Thymus (tissue), 11 donors: ENCODE data around the gene BRINP2. TPM values are rescaled to one million over a fixed set of nuclear protein-coding genes. Genes with fewer than 3 reads are reported as not detected.

ENCODE experiments used
- DNase-seq, 9 donors: peaks; one replicate each; pipeline ENCODE4 v3.0.0-alpha.2; 2013; ENCODE audit warnings: low spot score in 9 of 9, low read depth in 6 of 9, missing footprints in 1 of 9
- H3K27ac ChIP-seq, 2 donors: one replicate each; pipeline ENCODE4 v1.5.1; 2013; ENCODE audit warnings: control low read depth in 1 of 2, low read depth in 1 of 2, low read length in 1 of 2, mild to moderate bottlenecking in 1 of 2, moderate library complexity in 1 of 2
- H3K27me3 ChIP-seq, 2 donors: one replicate each; pipeline ENCODE4 v1.5.1; 2013; ENCODE audit warnings: low read length in 1 of 2; ENCODE audit not compliant: control insufficient read depth in 2 of 2, insufficient read depth in 1 of 2
- H3K36me3 ChIP-seq, 2 donors: one replicate each; pipeline ENCODE4 v1.5.1; 2013; ENCODE audit warnings: low read length in 1 of 2, mild to moderate bottlenecking in 1 of 2, moderate library complexity in 1 of 2; ENCODE audit not compliant: control insufficient read depth in 2 of 2, insufficient read depth in 2 of 2
- H3K4me1 ChIP-seq, 2 donors: one replicate each; pipeline ENCODE4 v1.5.1; 2013; ENCODE audit warnings: low read length in 2 of 2; ENCODE audit not compliant: control insufficient read depth in 2 of 2, insufficient read depth in 2 of 2
- H3K4me3 ChIP-seq, 2 donors: one replicate each; pipeline ENCODE4 v1.5.1; 2013; ENCODE audit warnings: low read length in 2 of 2, control low read depth in 1 of 2, mild to moderate bottlenecking in 1 of 2
- H3K9me3 ChIP-seq, 2 donors: one replicate each; pipeline ENCODE4 v1.5.1; 2013; ENCODE audit warnings: low read length in 1 of 2, mild to moderate bottlenecking in 1 of 2; ENCODE audit not compliant: control insufficient read depth in 2 of 2, insufficient read depth in 1 of 2
- WGBS: extraction: QIAGEN DNeasy Blood & Tissue Kit; methylation state at CpG from one replicate; pipeline ENCODE4 v1.1.7; 2013; 5-methylcytosine and 5-hydroxymethylcytosine counted together
- polyA plus RNA-seq: library from polyadenylated mRNA; stranded (reverse); fragments of 200-250 nt; gene quantifications from one replicate; pipeline ENCODE4 v1.2.3, GENCODE V29; 2013
- total RNA-seq: library from RNA; stranded (reverse); fragments of 120-200 nt; gene quantifications from one replicate; pipeline ENCODE4 v1.2.4, GENCODE V29; 2013
- donor health status: healthy.

The BRINP2 gene
- total and polyA plus RNA-seq, 2 donors, result 0.09 to 0.23 TPM

DNA sequence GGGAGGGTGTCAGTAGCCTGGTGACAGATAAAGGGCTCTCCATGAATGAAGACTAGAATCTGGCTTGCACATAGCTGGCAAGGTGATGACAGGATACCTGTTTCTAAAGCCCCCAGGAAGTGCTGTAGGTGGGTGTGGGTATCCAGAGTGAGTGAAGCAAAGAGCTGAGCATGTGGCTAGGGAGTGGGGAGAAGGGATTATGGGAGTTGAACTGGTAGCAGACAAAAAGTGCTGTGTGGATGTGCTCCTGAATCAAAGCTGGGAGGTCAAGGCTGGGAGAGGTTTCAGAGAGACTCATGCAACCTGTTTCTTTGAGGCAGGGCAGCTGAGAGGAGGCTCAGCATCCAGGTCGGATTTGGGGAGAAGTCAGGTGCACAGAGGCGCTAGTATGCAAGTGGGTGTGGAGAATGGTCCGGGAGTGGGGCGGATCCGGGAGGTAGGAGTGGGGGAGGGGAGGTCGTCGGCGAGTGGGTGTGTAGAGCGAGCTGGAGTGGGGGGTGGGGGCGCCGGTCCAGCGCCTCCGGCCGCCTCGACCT is 6.8 kb upstream of the BRINP2 start:
- no peak for DNase-seq
- Histone ChIP-seq H3K36me3 (no peaks in the 10 kb centered on the region), H3K9me3 (no peaks in the 10 kb centered on the region), H3K4me1 (no peaks in the 10 kb centered on the region), H3K27ac (no peak overlapping the region), H3K4me3 (no peak overlapping the region), H3K27me3 (peaks cover 14 to 26% of the 10 kb centered on the region in 2 donors)
- WGBS, result 5% methylated on average over 15 of the region's 15 CpGs

DNA sequence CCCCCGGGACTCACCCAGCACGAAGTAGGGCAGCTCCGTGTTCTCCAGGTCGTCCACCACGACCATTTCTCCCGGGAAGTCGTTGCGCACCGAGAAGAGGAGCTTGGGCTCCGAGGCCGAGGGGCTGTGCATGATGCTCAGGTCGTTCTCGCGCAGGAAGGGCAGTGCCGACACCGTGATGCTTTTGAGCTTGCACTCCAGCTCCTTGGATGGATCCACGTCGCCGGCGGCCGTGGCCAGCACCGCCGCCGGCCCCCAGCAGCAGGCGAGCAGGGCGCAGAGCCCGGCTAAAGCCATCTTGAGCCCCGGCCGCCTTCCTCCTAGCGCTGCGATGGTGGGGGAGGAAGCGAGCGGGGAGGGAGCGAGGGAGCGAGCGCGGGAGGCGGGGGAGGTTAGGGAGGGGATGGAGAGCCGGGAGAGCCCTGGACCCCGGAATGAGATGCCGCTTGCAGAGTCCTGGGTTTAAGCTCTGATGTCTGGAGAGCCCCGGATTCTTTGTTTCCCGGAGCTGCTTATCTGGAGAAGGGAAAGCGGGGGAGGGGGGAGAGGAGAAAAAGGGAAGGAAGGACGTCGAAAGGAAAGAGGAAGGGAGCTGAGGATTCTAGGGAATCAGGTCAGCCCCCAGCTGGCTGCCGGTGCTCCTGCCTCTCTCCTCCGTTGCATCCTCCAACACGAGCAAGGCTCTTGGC is 6.2 kb upstream of the BRINP2 start, which contains the start of gene ASTN1:
Gene ASTN1, minus strand, starts transcription at position 333 of the 689 bp plus-strand sequence. Its CDS starts 36 bp downstream, at position 297.
- no peaks in the 10 kb centered on the region for H3K4me1 ChIP-seq
- H3K36me3 ChIP-seq, result no peaks in the 10 kb centered on the region
- no peak within 1 kb of the TSS for H3K27ac ChIP-seq
- no peak for DNase-seq
- peaks cover 14 to 26% of the 10 kb centered on the region in 2 donors for H3K27me3 ChIP-seq
- WGBS, result 4% methylated on average over 49 of the region's 49 CpGs
- H3K4me3 ChIP-seq, result no peak within 1 kb of the TSS
- no peaks in the 10 kb centered on the region for H3K9me3 ChIP-seq

GRCh38 chr1:177165069-177165439 is 5.7 kb upstream of the BRINP2 start:
- Histone ChIP-seq H3K27ac (no peak overlapping the region), H3K4me3 (no peak overlapping the region), H3K9me3 (no peaks in the 10 kb centered on the region), H3K36me3 (no peaks in the 10 kb centered on the region), H3K4me1 (no peaks in the 10 kb centered on the region), H3K27me3 (peaks cover 14 to 30% of the 10 kb centered on the region in 2 donors)
- no peak for DNase-seq
- 6% methylated on average over 9 of the region's 9 CpGs for WGBS

DNA sequence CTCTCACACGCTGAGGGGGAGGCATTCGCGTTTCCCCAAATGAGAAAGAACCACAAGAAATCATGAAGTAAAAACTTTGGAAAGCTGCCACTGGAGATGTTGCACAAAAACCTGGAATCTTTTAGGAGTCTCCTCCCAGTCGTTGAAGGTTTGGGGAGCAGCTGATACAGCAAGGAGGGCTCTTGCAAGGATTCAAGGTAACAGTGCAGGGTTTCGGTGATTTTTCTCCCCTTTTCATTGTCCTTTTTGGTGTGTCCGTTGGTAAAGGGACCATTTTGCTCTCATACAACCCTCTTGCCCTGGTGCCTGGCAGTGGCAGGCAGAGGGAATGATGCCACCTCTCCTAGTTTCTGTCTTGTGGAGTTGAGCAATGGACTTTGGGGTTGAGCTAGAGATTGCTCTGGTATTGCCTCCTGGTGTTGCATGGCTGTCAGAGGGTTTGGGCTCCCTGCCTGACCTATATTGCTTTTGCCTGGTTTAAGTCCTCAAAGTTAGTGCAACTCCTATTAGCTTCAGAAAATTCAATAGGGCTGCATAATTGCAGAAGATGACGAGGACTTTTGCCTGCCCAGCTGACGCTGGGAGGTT is 872 bp downstream of the BRINP2 start:
- 16% methylated on average over 8 of the region's 8 CpGs for WGBS
- peaks cover 6 to 32% of the 10 kb centered on the region in 2 donors for H3K27me3 ChIP-seq
- H3K27ac ChIP-seq, result no peak overlapping the region
- no peaks in the 10 kb centered on the region for H3K36me3 ChIP-seq
- no peaks in the 10 kb centered on the region for H3K9me3 ChIP-seq
- DNase-seq, result no peak
- no peak overlapping the region for H3K4me3 ChIP-seq
- peaks cover 0 to 4% of the 10 kb centered on the region in 2 donors for H3K4me1 ChIP-seq

GRCh38 chr1:177172272-177172671 is 1.5 kb downstream of the BRINP2 start:
- H3K9me3 ChIP-seq, result no peaks in the 10 kb centered on the region
- no peak for DNase-seq
- H3K4me3 ChIP-seq, result no peak overlapping the region
- H3K36me3 ChIP-seq, result no peaks in the 10 kb centered on the region
- WGBS, result 66% methylated on average over 3 of the region's 3 CpGs
- no peak overlapping the region for H3K27ac ChIP-seq
- H3K4me1 ChIP-seq, result peaks cover 0 to 4% of the 10 kb centered on the region in 2 donors
- peaks cover 6 to 31% of the 10 kb centered on the region in 2 donors for H3K27me3 ChIP-seq

- peaks cover 0 to 4% of the 10 kb centered on the region in 2 donors for H3K4me1 ChIP-seq
- no peak for DNase-seq
Measured at GRCh38 chr1:177172866-177173265, 2.1 kb downstream of the BRINP2 start.

DNA sequence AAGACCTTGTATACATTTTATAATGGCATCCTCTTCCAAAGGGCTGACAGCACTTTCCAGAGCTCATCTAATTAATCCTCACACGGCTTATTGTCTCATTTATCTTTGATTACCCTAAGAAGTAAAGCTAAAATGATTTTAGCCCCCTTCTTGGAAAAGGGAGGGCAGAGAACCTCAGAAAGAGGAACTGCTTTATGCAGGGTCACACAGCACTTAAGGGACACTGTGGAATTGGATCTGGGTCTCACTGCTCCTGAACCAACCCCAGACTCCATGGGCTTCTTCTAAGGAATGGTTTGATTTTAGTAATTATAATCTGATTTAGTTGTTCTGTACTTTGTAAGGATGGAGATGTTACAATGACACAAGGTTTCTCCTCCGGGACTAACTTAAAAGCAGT is 3.2 kb downstream of the BRINP2 start:
- H3K9me3 ChIP-seq, result no peaks in the 10 kb centered on the region
- peaks cover 0 to 4% of the 10 kb centered on the region in 2 donors for H3K4me1 ChIP-seq
- no peak for DNase-seq
- H3K36me3 ChIP-seq, result no peaks in the 10 kb centered on the region
- H3K4me3 ChIP-seq, result no peak overlapping the region
- H3K27ac ChIP-seq, result no peak overlapping the region
- H3K27me3 ChIP-seq, result peaks cover 6 to 31% of the 10 kb centered on the region in 2 donors
- WGBS, result 83% methylated on average over 2 of the region's 2 CpGs

More at GRCh38 chr1:177172866-177173265, 2.1 kb downstream of the BRINP2 start:
- H3K27me3 ChIP-seq, result peaks cover 6 to 31% of the 10 kb centered on the region in 2 donors
- H3K4me3 ChIP-seq, result no peak overlapping the region
- no peaks in the 10 kb centered on the region for H3K36me3 ChIP-seq
- 89% methylated on average over 3 of the region's 3 CpGs for WGBS
- no peaks in the 10 kb centered on the region for H3K9me3 ChIP-seq
- no peak overlapping the region for H3K27ac ChIP-seq

DNA sequence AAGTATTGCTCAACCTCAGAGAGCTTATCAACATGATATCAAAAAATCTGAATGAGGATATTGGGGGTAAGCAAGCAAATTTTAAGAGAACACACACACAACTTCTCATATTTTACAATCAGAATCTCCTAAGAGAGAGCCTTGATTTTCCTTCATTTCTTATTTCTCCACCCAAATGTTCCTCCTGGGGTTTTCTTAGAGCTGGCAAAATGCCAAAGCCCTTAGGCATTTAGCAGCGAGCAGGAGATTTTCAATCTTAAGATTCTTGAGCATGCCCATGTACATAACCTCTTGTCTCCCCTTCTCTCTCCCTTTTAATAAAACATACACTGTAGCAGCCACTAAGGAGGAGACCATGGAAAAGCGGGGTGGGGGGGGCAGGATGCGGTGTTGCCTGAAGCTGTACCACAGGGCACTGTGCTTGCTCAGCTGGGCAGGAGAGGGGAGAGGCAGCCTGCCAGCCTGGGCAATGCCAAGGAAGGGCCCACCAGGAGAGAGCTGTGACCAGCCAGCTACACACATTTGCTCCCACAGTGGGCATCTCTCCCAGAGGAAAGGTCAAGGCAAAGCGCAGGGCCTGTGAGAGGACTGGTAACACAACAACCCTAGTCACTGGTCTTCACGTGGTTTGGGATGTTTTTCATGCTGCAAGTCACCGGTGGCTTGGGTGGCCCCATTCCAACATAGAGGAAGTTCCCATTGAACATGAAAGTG is 4.3 kb downstream of the BRINP2 start:
- H3K27me3 ChIP-seq, result peaks cover 6 to 27% of the 10 kb centered on the region in 2 donors
- 85% methylated on average over 6 of the region's 6 CpGs for WGBS
- no peaks in the 10 kb centered on the region for H3K9me3 ChIP-seq
- H3K4me1 ChIP-seq, result peaks cover 0 to 4% of the 10 kb centered on the region in 2 donors
- H3K4me3 ChIP-seq, result no peak overlapping the region
- no peak for DNase-seq
- H3K36me3 ChIP-seq, result no peaks in the 10 kb centered on the region
- no peak overlapping the region for H3K27ac ChIP-seq

DNA sequence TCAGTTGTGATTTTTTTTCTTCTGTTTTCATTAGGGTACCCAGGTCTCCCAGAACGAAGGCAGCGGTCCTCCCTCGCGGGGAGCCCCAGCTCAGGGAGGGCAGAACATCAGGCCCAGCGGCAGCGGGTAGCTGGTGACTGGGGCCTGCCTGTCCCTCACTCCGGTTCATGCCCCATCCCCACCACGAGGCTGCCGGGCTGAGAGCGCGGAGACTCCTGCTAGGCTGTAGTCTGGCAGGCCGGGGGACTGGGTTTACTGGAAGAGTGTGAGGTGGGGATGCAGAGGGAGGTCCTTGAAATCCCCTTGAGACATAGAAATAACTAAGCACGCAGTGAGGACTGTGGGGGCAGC is 10.5 kb downstream of the BRINP2 start:
- no peak for DNase-seq
- Histone ChIP-seq H3K27ac (no peak overlapping the region), H3K9me3 (no peaks in the 10 kb centered on the region), H3K4me1 (no peaks in the 10 kb centered on the region), H3K27me3 (peaks cover 0 to 13% of the 10 kb centered on the region in 2 donors), H3K4me3 (no peak overlapping the region), H3K36me3 (no peaks in the 10 kb centered on the region)
- WGBS, result 12% methylated on average over 13 of the region's 13 CpGs
